NCI-H2107 treated with DMSO at 0.1 percent for 48 hours (cell line): ENCODE measurements around the gene LARGE2.
A peak's percentile ranks its signal among the peaks of the same experiment; 100 is the strongest.

Experiments
- DNase-seq: peaks from one replicate; lab custom pipeline; 2025; ENCODE audit not compliant: unreplicated experiment; lab: John Stamatoyannopoulos, UW

LARGE2 gene

DNA sequence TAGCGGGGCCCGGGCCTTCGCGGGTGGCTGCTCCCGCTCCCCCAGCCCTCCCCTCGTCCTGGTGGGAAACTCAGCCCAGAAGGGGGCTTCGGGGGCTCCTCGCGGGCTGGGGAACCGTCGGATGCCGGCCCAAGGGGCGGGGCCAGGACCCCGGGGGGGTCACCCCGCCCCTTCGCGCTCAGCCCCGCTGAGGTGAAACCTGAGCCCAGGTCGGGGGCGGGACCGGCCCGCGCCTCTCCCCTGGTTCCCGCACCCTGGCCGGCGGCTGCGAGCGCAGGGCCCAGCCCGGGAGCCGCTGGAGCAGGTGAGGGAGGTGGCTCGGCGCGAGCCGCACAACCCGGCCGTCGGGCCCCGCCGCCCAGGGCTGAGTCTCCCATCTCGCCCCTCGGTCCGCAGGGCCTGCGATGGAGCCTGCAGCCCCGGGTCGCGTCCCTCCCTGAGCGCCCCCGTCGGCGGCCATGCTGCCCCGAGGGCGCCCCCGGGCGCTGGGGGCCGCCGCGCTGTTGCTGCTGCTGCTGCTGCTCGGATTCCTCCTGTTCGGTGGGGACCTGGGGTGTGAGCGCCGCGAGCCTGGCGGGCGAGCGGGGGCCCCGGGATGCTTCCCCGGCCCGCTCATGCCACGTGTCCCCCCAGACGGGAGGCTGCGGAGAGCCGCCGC lies at the start of gene LARGE2:
Gene LARGE2, plus strand, starts transcription at position 232 of the 658 bp plus-strand sequence. Its CDS starts 227 bp downstream, at position 459.
- DNase-seq = peak; percentile 17

DNA sequence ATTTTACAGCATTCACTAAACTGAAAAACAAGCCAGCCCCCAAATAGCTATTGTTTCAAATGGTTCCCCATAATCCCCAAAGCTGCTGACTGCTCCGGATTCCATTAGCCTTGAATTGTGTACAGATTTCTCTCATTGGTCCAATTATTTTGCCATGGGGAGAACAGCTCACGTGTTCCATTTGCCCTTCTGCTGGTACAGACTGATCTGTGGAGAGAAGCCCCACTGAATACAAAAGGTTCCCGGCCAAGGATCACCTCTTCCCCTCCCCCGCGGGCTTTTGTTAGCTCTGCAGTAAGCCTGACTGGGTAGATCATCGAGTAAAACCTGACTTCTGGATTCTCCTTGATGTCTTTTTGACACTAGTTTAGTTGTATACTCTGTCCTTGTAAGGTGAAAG lies 46.1 kb upstream of the LARGE2 start:
- DNase-seq = no peak

DNA sequence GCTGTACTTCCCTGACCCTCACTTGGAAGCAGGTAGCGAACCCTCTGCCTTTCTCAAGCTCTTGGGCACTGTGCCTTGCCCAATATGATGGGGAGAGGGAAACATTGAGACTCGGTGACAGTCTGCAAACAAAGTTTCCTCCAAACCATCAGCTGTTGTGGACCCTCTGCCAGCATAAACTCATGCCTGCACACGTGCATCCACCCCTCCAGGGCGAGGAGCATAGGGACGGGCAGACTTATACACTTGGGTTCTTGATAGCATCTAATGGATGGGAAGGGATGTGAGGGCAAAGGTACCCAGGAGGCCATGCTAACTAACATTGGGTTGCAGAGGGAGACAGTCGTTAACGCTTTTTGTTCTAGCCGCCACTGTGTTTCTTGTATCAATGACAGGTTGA lies 45.2 kb upstream of the LARGE2 start:
- DNase-seq = no peak

GRCh38 chr11:45877845-45878244 lies 44.6 kb upstream of the LARGE2 start:
- DNase-seq = no peak

DNA sequence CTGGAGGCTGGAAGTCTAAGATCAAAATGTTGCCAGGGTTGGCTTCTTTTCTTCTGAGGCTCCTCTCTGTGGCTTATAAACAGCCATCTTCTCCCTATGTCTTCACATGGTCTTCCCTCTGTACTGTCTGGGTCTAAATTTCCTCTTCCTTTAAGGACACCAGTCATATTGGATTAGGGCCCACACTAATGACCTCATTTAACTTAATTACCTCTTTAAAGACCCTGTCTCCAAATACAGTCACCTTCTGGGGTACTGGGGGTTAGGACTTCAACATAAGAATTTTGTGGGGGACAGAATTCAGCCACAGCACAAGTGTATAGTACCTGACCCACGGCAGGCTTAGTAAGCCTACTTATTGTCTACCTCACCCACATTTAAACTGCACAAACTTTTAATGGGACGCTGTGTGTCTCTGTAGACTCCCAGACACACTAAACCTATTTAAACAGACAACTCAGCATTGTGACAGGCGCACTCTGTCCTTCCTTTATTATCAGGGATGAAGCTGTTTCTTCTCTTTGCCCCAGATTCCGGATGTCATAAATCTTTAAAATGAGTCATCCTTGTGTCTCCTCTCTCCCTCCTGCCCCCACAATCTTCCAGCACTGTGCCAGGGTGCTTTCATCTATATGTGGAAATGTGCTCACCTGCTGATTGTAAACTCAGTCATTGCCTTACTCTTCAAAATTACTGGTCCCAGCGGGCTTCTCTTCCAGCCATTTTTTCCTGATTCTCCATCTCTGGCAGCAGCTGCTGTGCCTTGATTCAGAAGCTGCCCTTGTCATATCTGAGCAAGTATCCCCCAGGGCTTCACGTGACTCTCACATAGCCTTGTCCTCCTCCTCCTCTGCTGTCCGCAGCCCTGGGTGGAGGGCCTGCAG lies 42.4 kb upstream of the LARGE2 start:
- DNase-seq = peak; percentile 24

DNA sequence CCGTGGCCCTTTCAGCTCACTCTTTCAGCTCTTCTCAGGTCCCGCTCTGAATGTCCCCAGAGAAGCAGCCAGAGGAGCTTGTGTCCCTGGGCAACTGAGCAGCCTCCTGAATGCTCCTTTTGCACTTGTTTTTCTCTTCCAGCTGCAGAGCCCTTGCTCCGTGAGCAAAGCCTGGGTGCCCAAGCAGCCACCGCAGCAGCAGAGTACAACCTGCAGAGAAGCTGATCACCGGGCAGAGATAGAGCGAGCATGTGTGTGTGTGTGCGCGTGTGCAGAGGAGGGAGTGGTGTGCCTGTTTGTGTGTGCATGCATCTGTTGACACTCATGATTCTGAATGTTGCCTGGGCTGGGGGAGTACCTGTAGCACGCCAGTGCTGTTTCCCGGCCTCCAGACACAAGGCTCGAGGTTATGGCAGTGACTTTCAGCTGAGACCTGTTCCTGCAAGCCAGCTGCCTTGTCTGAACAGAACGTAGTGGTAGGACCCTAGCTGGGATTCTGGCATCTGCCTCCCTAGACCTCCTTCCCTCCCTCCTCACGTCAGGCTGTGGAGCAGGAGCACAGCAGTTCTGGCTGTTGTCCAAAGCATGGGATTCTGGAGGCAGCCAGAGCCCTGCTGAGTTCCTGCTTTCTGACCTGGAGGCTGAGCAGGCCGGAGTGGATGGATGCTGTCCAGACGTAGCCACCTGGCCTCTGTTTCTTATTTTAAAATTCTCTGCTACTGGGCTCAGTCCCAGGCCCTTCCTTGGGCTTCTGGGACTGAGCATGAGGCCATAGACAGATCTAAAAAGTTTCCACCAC lies 41.5 kb upstream of the LARGE2 start:
- DNase-seq = no peak

GRCh38 chr11:45881708-45882368 lies 40.6 kb upstream of the LARGE2 start:
- no peak for DNase-seq

DNA sequence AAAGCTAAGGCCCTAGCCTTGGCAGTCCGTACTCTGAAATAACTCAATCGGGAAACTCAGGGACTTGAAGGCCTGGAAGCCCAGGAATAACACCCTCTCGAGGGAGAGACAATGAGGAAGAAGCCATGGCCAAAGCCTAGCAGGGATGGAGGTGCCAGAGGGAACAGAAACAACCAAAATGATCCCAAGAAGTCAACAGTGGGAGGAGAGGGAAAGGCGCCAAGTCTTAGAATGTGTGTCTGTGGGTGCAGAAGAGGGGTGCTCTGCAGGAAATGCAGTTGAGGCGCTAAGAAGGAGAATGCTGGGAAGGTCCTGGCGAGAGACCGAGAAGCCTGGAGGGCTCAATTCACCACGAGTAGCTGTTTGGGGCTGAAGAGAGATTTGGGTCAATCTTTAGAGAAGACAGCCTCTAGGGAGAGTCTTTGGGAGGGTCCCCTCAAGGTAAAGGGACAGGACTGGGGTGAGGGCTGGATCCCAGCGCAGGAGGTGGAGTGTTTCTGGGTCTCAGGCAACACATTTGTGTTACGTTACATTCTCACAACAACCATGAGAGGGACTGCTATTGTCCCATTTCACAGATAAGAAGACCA lies 37.8 kb upstream of the LARGE2 start:
- no peak for DNase-seq

DNA sequence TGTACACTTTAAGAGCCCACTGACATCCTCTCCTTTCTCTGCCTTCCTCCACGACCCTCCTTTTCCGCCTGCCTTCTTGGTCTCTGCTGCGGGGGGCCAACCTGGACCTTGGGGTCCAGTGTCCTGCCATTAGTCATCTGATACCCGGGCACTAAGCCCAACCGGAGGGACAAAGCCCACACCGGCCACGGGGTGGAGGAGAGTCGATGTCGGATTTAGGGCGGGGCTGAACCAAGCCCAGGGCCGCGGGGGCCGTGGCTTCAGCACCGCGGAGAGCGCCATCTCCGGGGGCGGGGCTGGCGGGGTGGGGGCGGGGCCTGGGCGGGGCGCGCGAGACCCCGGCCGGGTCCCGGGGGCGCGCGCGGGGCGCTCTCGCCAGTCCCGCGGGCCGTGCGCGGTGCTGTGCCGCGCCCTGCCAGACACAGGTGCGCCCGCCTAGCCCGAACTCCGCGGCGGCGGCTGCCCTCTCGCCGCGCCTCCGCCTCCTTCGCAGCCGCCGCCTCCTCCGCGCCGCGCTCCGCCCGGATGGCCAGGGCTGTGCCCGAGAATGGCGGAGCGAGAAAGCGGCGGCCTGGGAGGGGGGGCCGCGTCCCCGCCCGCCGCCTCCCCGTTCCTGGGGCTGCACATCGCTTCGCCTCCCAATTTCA lies 37.1 kb upstream of the LARGE2 start, which contains the start of gene MAPK8IP1:
Gene MAPK8IP1, plus strand, starts transcription at position 378 of the 647 bp plus-strand sequence. Its CDS starts 170 bp downstream, at position 548.
- DNase-seq = peak; percentile 37

- no peak for DNase-seq
These were observed 36.3 kb upstream of the LARGE2 start for GRCh38 chr11:45885921-45886721.

GRCh38 chr11:45886816-45887520 lies 35.5 kb upstream of the LARGE2 start:
- DNase-seq = no peak

DNA sequence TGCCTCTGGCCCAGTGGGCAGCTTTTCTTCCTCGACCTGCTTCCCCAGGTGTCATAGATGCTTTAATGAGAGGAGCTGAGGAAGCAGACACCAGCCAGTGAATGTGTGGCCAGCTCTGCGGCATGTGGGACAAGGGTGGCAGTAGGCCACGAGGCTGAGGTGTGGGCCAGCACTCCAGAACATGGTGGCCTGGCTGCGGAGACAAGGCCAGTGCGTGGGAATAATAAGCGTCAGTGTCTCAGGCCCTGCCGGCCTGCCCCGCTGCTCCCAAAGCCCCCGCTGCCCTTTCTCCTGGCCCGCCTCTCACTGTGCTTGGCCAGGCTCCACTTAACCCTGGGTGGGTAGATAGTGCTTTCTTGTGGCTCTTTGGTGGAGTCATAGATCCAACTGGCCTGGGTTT lies 34.9 kb upstream of the LARGE2 start:
- DNase-seq = no peak

GRCh38 chr11:45889555-45889954 lies 32.9 kb upstream of the LARGE2 start:
- DNase-seq = no peak

DNA sequence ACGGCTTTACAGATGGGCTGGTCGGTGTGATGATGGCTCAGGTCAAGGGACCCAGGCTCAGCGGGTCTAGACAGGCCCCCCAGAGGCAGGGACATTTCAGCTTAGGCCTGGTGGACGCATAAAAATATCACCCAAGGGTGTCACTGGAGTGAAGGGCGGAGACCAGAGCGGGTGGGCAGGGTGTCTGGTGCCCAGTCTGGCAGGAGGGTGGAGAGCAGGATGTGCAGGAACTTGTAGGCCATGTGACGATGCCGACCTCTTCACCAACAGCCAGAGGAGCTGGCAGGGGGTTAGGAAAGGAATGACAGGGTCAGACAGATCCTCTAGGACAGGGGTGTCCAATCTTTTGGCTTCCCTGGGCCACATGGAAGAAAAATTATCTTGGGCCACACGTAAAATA lies 32.5 kb upstream of the LARGE2 start:
- no peak for DNase-seq

DNA sequence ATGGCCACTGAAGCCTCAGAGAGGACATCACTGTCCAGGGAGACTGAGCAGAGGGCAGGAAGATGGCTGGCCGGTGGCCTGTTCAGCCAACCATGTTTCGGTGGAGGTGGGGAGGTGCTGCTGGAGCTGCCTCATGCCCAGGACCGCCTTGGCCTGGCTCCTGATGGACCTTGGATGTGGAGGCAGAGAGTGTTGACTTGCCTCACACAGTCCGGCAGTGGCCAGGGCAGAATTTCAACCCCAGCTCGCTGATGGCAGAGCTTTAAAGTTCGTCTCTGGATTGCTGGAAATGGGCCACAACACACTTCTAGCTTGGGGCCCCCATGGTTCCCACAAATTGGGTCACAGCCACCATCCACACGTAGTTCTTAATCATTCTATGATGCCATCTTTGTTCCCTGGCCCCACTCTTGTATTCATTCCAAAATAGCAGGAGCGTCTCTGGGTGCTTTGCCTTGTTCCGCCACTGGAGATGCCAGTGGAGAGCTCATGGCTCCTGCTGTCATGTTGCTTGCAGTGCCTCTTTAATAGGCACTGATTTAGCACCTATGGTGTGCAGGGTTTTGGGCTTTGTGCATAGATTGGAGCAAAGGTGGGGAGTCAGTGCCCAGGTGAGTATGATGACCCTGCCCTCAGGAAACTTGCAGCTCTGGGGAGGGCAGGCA lies 31.4 kb upstream of the LARGE2 start:
- no peak for DNase-seq

DNA sequence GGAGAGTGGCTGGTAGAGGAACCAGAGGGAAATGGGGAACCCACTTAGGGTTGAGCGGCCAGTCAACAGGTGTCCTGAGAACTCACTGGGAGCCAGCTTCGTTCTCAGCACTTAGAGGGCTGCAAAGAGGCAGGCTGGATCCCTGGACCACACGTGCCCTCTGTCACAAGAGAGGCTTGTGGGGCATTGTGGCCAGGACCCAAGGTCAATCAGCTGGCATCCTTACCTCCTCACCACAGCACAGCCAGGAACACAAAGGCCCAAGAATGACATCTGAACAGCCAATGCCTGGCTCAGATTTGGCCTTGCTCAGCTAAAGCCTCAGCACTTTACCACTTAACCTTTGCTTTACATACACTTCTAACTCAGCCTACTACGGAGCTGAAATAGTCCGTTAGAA lies 29.6 kb upstream of the LARGE2 start:
- peak; percentile 29 for DNase-seq

- DNase-seq = no peak
These were observed 27.8 kb upstream of the LARGE2 start for GRCh38 chr11:45894555-45895247.
